HCT116 (cell line): ENCODE results near the gene SLX9.

Source experiments
- ATF3 ChIP-seq: IDR thresholded peaks from 2 replicates; pipeline ENCODE4 v1.6.1; 2012
- CTCF ChIP-seq, 3 experiments: fragments of 200-600 bp in 1 of 3; sonication (generic) in 1 of 3; IDR thresholded peaks in 2 of 3; conservative IDR thresholded peaks in 1 of 3; 2 replicates each; pipeline ENCODE4 v1.5.1; 2012 to 2017; ENCODE audit warnings: low read depth in 2 of 3, low read length in 2 of 3, antibody characterized with exemption in 1 of 3, borderline replicate concordance in 1 of 3, control low read depth in 1 of 3, mild to moderate bottlenecking in 1 of 3, mixed read lengths in 1 of 3, mixed run types in 1 of 3, moderate library complexity in 1 of 3; ENCODE audit not compliant: insufficient read depth in 1 of 3
- EGR1 ChIP-seq: IDR thresholded peaks from 2 replicates; pipeline ENCODE4 v1.6.1; 2012; ENCODE audit warnings: low read depth
- EZH2phosphoT487 ChIP-seq: fragments of 200-600 bp; IDR thresholded peaks from 2 replicates; pipeline ENCODE4 v1.6.1; 2018; ENCODE audit warnings: antibody characterized with exemption, borderline replicate concordance
- JUND ChIP-seq: IDR thresholded peaks from 2 replicates; pipeline ENCODE4 v1.6.1; 2012
- POLR2A ChIP-seq: IDR thresholded peaks from 2 replicates; pipeline ENCODE4 v1.7.0; 2011; ENCODE audit warnings: borderline replicate concordance; ENCODE audit not compliant: insufficient read depth, insufficient read length; ENCODE audit errors: extremely low read depth
- POLR2AphosphoS5 ChIP-seq: IDR thresholded peaks from 2 replicates; pipeline ENCODE4 v1.6.1; 2011; ENCODE audit warnings: mild to moderate bottlenecking, low read depth, low read length, moderate library complexity
- RAD21 ChIP-seq: IDR thresholded peaks from 2 replicates; pipeline ENCODE4 v1.6.1; 2012; ENCODE audit warnings: low read depth, mild to moderate bottlenecking
- REST ChIP-seq: IDR thresholded peaks from 2 replicates; pipeline ENCODE4 v1.6.1; 2012; ENCODE audit warnings: low read depth
- SIN3A ChIP-seq: IDR thresholded peaks from 2 replicates; pipeline ENCODE4 v1.6.1; 2012; ENCODE audit warnings: low read depth
- SP1 ChIP-seq: IDR thresholded peaks from 2 replicates; pipeline ENCODE4 v1.6.1; 2012; ENCODE audit warnings: low read depth
- TCF7L2 ChIP-seq: IDR thresholded peaks from 2 replicates; pipeline ENCODE4 v1.7.0; 2011; ENCODE audit warnings: borderline replicate concordance, inconsistent platforms; ENCODE audit not compliant: insufficient read depth, insufficient read length; ENCODE audit errors: extremely low read depth
- ZBTB33 ChIP-seq: IDR thresholded peaks from 2 replicates; pipeline ENCODE4 v1.6.1; 2011; ENCODE audit warnings: mild to moderate bottlenecking, low read length, moderate library complexity; ENCODE audit not compliant: insufficient replicate concordance; ENCODE audit errors: extremely low read depth
- ZFX ChIP-seq: fragments of 450-650 bp; IDR thresholded peaks from 2 replicates; pipeline ENCODE4 v1.6.1; 2017

- TF ChIP-seq POLR2A (no peak), ATF3 (no peak), CTCF (IDR thresholded peaks at IDR 0.05 in 2 of 3, conservative IDR thresholded peaks at IDR 0.05 in 1 of 3; ENCODE audit: borderline replicate concordance in 1 of 3, insufficient read depth in 1 of 3, low read depth in 2 of 3, low read length in 2 of 3) (no peak), RAD21 (no peak), TCF7L2 (no peak), SP1 (no peak), EZH2phosphoT487 (no peak), POLR2AphosphoS5 (no peak), ZFX (no peak), EGR1 (no peak), SIN3A (no peak), ZBTB33 (no peak), REST (no peak), JUND (no peak)
Observed at GRCh38 chr21:44959376-44960091, 19.7 kb downstream of the SLX9 start.
